Pulmonary artery endothelial cell (primary cell): ENCODE results near the gene PIKFYVE. TPM values are rescaled to one million over a fixed set of nuclear protein-coding genes. Genes with fewer than 3 reads are reported as not detected.

ENCODE experiments used
- DNase-seq: peaks from one replicate; pipeline ENCODE4 v3.0.0-alpha.2; 2011; ENCODE audit warnings: low read depth, low spot score
- total RNA-seq: library from RNA; depleted of rRNA; stranded (reverse); fragments of >200 nt; gene quantifications from 2 replicates; pipeline ENCODE4 v1.2.3, GENCODE V29; 2014

The PIKFYVE gene
- total RNA-seq, 1 donor from 2014 or later = 23.4 TPM

DNA sequence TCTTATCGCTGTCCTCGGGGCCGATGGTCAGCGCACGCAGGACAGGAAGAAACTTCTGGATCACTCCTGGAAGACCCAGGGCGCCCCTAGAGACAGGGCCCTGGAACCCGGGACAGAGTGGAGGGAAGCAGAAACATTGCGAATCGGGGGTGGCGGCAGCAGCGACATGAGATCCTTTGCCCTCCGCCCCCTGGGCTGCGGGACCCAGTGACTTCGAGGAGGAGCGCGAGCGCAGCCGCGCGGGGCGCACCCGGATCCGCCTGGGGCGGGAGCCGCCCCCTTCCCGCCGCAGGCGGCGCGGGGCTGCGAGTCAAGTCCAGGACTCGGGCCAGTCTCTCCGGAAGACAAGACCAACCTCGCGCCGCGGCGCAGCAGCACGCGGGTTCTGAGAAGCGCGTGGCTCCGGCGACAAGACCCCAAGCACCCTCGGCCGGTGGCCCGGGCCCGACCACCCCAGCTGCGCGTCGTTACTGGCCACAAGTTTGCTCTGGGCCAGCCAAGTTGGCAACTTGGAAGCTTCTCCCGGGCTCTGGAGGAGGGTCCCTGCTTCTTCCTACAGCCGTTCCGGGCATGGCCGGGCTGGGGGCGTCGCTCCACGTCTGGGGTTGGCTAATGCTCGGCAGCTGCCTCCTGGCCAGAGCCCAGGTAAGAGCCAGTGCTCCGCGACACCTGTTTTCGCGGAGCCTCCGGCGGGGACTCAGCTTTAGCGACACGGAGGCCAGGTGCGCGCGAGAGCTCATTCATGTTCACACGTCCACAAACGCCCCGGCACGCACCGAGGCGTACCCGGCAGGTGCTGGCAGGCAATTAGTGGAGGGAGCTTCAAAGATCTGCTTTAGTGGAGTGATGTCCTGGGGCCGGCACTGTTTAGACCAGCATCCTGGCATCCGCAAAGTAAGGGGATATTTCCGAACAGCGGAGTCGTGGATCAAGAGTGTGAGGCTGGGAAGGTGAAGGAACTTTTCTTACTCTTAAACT is 140.7 kb downstream of the PIKFYVE start, which contains the start of gene PTH2R:
TSS of gene PTH2R (plus strand) at position 319 of the 978 bp plus-strand sequence. CDS start at position 571, 252 bp downstream.
- DNase-seq = no peak

DNA sequence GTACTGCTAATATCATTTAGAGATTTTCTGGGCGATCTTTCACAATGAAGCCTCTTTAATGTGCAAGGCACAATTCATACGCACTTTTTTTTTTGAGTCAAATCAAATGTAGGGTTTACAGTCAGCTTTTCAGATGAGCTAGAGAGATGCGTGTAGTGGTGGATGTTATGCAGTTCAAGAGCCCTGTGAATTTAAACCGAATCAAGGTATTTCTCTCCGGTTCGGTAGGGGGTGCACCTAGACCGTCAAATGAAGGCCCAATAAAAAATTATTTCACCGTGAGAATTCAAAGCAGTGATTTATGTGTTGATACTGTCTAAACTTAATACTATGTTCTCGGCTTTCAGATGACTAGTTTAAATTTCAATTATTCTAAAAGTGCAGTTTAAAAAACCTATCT is 141.6 kb downstream of the PIKFYVE start:
- no peak for DNase-seq

Other genes with a start within 250 kb of the PIKFYVE start
- 7.2 and 11.4 TPM in 2 replicates for gene PLEKHM3, start 240.7 kb upstream of the PIKFYVE start, total RNA-seq
- gene CRYGD, start 141.7 kb upstream of the PIKFYVE start, total RNA-seq = not detected in 2 replicates
- not detected in 2 replicates for gene CRYGC, start 136.4 kb upstream of the PIKFYVE start, total RNA-seq
- not detected in 2 replicates for gene CRYGB, start 120.1 kb upstream of the PIKFYVE start, total RNA-seq
- gene CRYGA, start 102.7 kb upstream of the PIKFYVE start, total RNA-seq = not detected in 2 replicates
- not detected in 2 replicates for gene C2orf80, start 76.2 kb upstream of the PIKFYVE start, total RNA-seq
- 111 and 190 TPM in 2 replicates for gene IDH1, start 11.2 kb upstream of the PIKFYVE start, total RNA-seq
- 0.04 TPM in 1 of 2 replicates, not detected in the other for gene PTH2R, start 140.5 kb downstream of the PIKFYVE start, total RNA-seq